DND-41 (cell line): ENCODE data around the gene TFDP2.

ENCODE experiments used
- CTCF ChIP-seq: IDR thresholded peaks from 2 replicates; pipeline ENCODE4 v1.5.1; 2012; ENCODE audit warnings: borderline replicate concordance, low read length, moderate library complexity, mild to moderate bottlenecking; ENCODE audit not compliant: poor library complexity, severe bottlenecking; ENCODE audit errors: extremely low read depth
- EZH2 ChIP-seq: IDR thresholded peaks from 3 replicates; pipeline ENCODE4 v1.6.1; 2012; ENCODE audit warnings: borderline replicate concordance, low read depth, mild to moderate bottlenecking, moderate library complexity, low read length, inconsistent platforms; ENCODE audit not compliant: severe bottlenecking

DNA sequence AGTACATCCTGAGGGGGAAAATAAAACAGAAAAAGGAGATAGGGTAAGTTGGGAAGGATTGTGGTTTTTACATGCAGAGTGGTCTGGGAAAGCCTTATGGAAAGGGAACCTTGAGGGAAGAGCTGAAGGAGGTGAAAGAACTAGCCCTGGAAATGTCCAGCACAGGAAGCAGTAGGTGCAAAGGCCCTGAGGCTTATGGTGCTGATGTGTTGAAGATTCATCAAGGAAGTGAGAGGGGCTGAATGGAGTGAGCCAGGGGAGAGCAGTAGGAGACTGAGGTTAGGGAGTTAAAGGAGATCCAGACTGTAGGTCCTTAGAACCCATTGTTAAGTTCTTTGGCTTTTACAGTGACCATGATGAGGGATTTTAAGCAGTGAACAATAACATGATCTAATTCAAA lies 239.9 kb downstream of the TFDP2 start:
- TF ChIP-seq CTCF, result no peak
- TF ChIP-seq EZH2, result no peak
